RCC 7860 (cell line): ENCODE data around the gene VPS8.

ENCODE experiments used
- DNase-seq: peaks from one replicate; pipeline ENCODE4 v3.0.0-alpha.2; 2015; ENCODE audit warnings: low spot score
- FAIRE-seq: peaks from 2 replicates; lab custom pipeline; 2012; peaks lifted over from hg19 to GRCh38; lab: Jason Lieb, UNC

VPS8 gene

DNA sequence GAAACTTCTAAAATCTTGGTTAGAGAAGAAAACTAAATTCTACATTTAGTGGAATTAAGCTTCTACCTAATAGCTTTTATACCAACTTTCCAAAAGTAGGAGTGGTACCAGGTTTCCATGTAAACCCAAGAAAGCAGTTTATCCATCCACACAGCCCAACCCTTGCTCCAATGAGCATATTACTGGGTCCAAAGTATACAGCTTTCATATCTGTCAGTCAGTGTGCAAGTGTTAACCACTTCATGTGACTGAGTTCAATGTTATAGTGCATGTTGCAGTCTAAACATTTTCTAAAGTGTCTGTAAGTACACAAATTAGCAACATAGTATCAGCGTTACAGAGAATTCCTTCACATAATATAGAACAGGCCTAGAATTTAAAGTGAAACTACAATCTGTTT is 267.7 kb downstream of the VPS8 start:
- no peak for DNase-seq
- FAIRE-seq: no peak

DNA sequence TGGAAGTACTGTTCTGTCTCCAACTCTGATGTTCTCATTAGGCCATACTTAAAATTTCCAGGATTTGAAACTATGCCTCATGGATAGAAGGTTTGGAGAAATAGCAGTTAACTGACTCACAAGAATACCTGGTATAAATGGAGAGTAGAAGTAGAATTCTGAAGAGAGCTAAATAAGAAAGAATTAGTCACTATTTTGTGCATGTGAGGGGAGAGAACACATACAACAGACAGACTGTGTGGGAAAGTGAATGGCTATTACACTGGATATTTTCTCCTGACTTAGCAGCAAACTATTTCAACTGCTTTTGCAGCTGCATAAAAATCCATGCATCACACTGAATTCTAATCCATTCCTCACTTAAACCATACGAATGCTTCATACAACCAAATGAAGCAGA is 269.6 kb downstream of the VPS8 start:
- DNase-seq (no peak), FAIRE-seq (no peak)

DNA sequence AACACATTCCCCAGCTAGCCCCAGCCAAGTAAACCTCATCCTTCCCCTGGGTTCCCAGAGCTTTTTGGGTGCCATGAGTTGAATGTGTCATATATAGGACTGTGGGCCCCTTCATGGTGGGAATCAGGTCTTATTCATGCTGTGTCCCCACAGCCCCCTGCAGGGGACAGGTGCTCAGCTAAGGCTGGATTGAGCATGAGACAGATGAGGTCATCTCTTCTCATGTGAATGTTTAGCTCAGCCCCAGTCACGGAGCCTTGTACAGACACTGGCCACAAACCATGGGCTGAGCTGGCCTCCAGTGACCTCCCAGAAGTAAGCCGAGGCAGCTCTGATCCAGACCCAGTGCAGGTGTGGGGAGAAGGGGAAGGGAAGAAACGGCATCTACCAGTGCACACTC is 270.2 kb downstream of the VPS8 start:
- no peak for FAIRE-seq
- DNase-seq: no peak

DNA sequence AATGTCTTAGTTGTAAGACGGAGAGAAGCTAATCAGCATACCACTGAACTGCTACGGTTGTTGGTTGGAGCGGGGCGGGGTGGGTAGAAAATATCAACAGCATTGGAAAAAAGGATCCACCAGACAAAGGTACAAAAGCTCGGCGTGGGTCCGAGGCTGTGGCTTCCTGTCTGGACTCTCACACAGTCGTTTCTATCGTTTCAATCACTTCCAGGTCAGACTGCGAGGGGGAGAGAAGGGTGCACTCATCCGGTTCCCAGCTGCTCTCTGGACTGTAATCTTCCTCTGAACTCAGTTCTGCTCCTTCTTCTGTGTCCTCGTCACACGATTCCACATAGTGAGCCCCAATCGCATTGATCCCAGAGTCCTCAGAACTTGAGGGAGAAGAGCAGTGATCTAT is 270.9 kb downstream of the VPS8 start:
- DNase-seq: no peak
- no peak for FAIRE-seq

DNA sequence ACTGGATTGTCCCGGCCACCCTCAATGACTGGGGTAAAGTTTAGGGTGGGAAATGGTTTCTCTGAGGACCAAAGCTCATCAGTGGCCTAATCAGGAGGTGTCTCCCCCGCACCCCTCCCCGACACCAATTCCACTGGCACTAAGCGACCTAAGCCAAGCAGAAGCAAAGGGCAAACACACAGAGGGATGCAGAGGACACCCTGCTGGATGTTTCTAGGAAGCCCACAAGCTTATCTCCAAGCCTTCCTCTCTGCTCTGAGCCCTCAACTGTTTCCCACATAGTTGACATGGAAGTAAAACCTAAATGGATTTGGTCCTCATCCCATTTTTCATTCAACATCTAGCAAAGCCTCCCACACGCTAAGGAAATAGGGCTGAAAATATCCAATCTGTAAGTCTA is 272.4 kb downstream of the VPS8 start:
- FAIRE-seq (no peak), DNase-seq (no peak)

DNA sequence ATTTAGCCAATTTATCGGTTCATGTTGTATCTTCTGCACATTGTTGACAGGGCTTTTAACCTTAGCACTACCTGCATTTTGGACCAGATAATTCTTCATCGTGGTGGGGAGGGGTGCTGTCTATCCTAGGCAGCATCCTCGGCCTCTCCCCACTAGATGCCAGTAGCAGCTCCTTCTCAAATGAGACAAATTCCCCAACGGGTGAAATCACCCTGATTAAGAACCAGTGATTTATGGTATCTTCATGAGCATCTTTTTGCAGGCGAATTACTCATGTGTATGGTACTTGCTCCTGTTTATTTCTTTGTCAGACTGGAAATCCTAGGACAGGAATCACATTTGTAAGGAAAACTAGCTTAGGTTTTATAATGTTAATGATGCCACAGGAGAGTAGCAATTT is 272.9 kb downstream of the VPS8 start:
- FAIRE-seq (no peak), DNase-seq (no peak)

DNA sequence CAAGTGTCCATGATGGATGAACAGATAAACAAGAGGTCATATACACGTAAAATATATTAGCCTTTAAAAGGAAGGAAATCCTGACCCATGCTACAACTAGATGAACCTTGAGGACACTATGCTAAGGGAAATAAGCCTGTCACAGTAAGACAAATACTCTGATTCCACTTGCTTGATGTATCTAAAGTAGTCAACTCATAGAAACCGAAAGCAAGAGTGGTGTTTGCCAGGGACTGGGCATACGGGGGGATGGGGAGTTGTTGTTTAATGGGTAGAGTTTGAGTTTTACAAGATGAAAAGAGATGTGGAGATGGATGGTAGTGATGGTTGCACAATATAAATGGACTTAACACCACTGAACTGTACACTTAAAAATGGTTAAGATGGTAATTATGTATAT is 275.5 kb downstream of the VPS8 start:
- DNase-seq: no peak
- FAIRE-seq: no peak

DNA sequence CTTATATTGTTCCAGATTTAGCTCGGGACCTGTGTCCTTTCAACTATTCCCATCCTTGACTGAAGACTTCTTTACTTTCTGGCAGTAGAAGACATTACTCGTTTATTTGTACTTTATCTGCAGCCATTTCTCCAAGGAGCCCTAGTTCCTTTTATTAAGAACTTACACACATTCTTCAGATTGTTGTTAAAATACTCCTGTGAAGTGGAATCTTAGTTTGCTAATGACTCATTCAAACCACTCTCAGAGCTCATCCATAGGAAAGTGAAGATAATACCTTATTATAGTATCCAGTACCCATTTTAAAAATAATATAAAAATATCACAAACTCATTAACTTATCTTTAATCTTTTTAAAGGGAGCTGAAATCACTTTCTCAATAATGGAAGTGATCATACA is 277.4 kb downstream of the VPS8 start:
- FAIRE-seq (no peak), DNase-seq (no peak)

DNA sequence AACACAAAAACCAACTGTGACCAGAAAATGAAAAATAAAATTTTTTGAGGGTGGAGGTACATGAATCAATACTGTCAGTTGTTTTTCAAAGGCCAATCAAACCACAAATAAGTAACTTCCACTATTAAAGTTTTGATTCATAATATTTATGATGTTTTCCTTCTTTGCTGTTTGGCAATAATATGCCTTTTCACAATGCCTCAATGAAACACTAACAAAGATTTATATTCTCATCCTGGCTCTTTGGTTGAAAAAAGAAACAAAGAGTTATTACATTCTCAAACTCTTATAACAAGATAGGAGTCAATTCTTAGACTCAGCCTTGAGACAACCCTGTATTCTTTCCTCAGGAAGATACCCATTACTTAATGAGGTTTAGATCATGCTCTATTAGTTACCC is 277.8 kb downstream of the VPS8 start:
- no peak for FAIRE-seq
- DNase-seq: no peak

DNA sequence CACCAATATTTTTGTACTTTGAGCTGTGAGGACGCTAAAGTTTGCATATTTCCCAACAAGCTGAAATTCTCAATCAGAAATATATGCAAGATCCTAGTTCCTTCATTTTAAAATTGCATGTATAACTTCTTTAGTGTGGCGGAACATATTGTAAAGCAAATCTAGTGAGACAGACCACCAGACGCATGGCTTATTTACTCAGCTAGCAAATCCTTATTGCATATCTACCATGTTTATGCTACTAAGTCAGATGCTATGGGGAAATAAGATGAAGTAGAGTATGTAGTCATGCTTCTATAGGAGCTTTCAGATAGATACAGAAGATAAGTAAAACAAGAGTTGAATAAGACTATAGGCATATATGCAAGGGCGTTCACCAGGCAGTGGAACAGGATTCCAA is 278.8 kb downstream of the VPS8 start:
- no peak for DNase-seq
- no peak for FAIRE-seq

DNA sequence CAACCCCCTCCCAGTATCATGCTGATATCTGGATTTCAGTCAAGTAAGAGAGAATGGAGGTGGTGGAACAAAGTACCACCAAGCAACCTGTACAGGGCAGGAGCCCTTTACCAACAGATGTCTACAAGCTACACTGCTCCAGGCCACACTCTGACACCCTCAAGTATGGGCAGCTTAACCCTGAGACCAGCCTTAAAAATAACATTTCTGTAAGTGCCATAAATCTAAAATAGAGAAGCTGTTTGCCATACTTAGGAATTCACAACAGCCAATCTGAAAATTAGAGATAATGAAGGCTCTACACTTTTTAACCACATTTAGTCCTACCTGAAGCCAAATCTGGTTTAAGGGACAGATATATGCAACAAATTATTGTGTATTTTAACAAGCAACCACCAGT is 281.1 kb downstream of the VPS8 start:
- DNase-seq (no peak), FAIRE-seq (no peak)

DNA sequence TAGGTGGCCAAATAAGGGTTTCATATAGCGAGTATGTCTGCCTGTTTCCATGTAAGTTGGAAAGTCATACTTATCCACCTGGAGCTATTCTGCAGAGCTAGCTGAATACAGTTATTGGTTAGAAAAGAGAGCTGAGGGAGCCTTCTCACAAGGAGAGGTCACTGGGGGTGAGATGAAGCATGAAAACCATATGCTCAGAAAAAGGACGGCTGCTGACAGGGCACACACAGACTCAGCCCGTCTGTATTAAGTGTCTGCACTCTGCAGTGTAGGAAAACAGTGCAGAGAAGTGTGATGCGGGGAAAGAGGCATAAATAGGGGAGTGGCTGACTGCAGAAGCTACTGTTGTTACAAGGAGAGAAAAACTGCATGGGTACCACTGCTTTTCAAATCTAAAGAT is 282.7 kb downstream of the VPS8 start:
- no peak for DNase-seq
- no peak for FAIRE-seq
